ENCODE measurements around the gene CLDN24. TPM values are rescaled to one million over a fixed set of nuclear protein-coding genes. Genes with fewer than 3 reads are reported as not detected.
"Not testable (repeated sequence)": the region's sequence is repeated elsewhere in the genome, so short reads cannot be mapped to it uniquely, and the experiment has no call there.

The CLDN24 gene
- total and polyA plus RNA-seq, 2 donors (not counting 1 experiment from before 2014, with no cell fraction given): not detected

- peak in 1 of 2 donors; percentile 23 for DNase-seq (ENCODE audit: low read depth in 2 of 2)
- no peak overlapping the region for H3K9ac ChIP-seq (ENCODE audit: insufficient read depth, low read length)
- H3K4me3 ChIP-seq (replicated peaks in 1 of 4; ENCODE audit: control extremely low read depth in 1 of 4, insufficient read depth in 1 of 4, low read depth in 3 of 4, low read length in 4 of 4): no peak overlapping the region
- peaks cover 2% of the 10 kb centered on the region for H3K4me1 ChIP-seq (ENCODE audit: control insufficient read depth, extremely low read depth, insufficient read depth, low read length)
- H3K27ac ChIP-seq (ENCODE audit: insufficient read depth, low read length): no peak overlapping the region
- no peak overlapping the region for H2AFZ ChIP-seq (ENCODE audit: low read length)
- H3K79me2 ChIP-seq (ENCODE audit: control insufficient read depth, insufficient read depth, low read length): no peaks in the 10 kb centered on the region
- H3K36me3 ChIP-seq (ENCODE audit: control insufficient read depth, insufficient read depth, low read length): no peaks in the 10 kb centered on the region
- H3K9me3 ChIP-seq (ENCODE audit: control insufficient read depth, insufficient read depth, low read depth, low read length): no peaks in the 10 kb centered on the region
- TF ChIP-seq CTCF (conservative IDR thresholded peaks at IDR 0.05 in 1 of 2, IDR thresholded peaks at IDR 0.05 in 1 of 2; ENCODE audit: low read depth in 1 of 2, low read length in 2 of 2) (no peak), EZH2 (IDR thresholded peaks at IDR 0.05; ENCODE audit: low read length, missing control alignments) (no peak)
- H4K20me1 ChIP-seq (ENCODE audit: control insufficient read depth, extremely low read depth, insufficient read depth, low read length): no peaks in the 10 kb centered on the region
- H3K4me2 ChIP-seq (ENCODE audit: extremely low read depth, insufficient read depth, low read length): no peak overlapping the region
- no peaks in the 10 kb centered on the region for H3K27me3 ChIP-seq (ENCODE audit: control insufficient read depth, insufficient read depth, low read length)
Observed at GRCh38 chr4:183326853-183327252, 4.6 kb upstream of the CLDN24 start.

DNA sequence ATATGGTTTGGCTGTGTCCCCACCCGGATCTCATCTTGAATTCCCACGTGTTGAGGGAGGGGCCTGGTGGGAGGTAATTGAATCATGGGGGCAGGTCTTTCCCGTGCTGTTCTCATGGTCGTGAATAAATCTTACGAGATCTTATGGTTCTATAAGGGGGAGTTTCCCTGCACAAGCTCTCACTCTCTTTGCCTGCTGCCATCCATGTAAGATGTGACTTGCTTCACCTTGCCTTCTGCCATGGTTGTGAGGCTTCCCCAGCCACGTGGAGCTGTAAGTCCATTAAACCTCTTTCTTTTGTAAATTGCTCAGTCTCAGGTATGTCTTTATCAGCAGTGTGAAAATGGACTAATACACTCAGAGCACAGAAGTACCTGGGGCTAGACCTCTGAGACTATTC is 4.2 kb upstream of the CLDN24 start:
- not testable (repeated sequence) for H3K4me2 ChIP-seq (ENCODE audit: extremely low read depth, insufficient read depth, low read length); H3K36me3 ChIP-seq (ENCODE audit: control insufficient read depth, insufficient read depth, low read length); H4K20me1 ChIP-seq (ENCODE audit: control insufficient read depth, extremely low read depth, insufficient read depth, low read length); DNase-seq (ENCODE audit: low read depth in 2 of 2); H3K79me2 ChIP-seq (ENCODE audit: control insufficient read depth, insufficient read depth, low read length); H2AFZ ChIP-seq (ENCODE audit: low read length); H3K27ac ChIP-seq (ENCODE audit: insufficient read depth, low read length); H3K4me3 ChIP-seq (replicated peaks in 1 of 4; ENCODE audit: control extremely low read depth in 1 of 4, insufficient read depth in 1 of 4, low read depth in 3 of 4, low read length in 4 of 4); H3K27me3 ChIP-seq (ENCODE audit: control insufficient read depth, insufficient read depth, low read length); H3K4me1 ChIP-seq (ENCODE audit: control insufficient read depth, extremely low read depth, insufficient read depth, low read length); H3K9ac ChIP-seq (ENCODE audit: insufficient read depth, low read length); H3K9me3 ChIP-seq (ENCODE audit: control insufficient read depth, insufficient read depth, low read depth, low read length)

DNA sequence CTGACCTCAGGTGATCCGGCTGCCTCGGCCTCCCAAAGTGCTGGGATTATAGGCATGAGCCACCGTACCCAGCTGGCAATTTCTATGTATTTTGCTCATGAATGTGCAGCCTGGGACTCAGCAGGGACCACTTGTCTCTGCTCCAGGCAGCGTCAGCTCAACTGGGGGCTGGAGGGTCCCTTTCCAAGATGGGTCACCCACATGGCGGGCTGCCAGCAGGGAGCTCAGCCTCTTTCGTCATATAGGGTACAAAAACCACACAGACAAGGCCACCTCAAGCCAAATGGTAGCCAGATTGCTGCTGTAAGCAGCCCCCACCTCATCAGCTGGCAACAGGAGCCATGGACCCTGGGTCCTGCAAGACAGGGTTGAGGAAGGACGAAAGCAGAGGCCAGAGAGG is 2.4 kb upstream of the CLDN24 start:
- Histone ChIP-seq H3K4me2 (ENCODE audit: extremely low read depth, insufficient read depth, low read length) (no peak overlapping the region), H2AFZ (ENCODE audit: low read length) (no peak overlapping the region), H4K20me1 (ENCODE audit: control insufficient read depth, extremely low read depth, insufficient read depth, low read length) (no peaks in the 10 kb centered on the region), H3K27me3 (ENCODE audit: control insufficient read depth, insufficient read depth, low read length) (no peaks in the 10 kb centered on the region), H3K4me1 (ENCODE audit: control insufficient read depth, extremely low read depth, insufficient read depth, low read length) (peaks cover 2% of the 10 kb centered on the region), H3K79me2 (ENCODE audit: control insufficient read depth, insufficient read depth, low read length) (no peaks in the 10 kb centered on the region), H3K27ac (ENCODE audit: insufficient read depth, low read length) (no peak overlapping the region), H3K9ac (ENCODE audit: insufficient read depth, low read length) (no peak overlapping the region), H3K9me3 (ENCODE audit: control insufficient read depth, insufficient read depth, low read depth, low read length) (no peaks in the 10 kb centered on the region), H3K4me3 (replicated peaks in 1 of 4; ENCODE audit: control extremely low read depth in 1 of 4, insufficient read depth in 1 of 4, low read depth in 3 of 4, low read length in 4 of 4) (no peak overlapping the region), H3K36me3 (ENCODE audit: control insufficient read depth, insufficient read depth, low read length) (no peaks in the 10 kb centered on the region)
- no peak for DNase-seq (ENCODE audit: low read depth in 2 of 2)
- TF ChIP-seq CTCF (conservative IDR thresholded peaks at IDR 0.05 in 1 of 2, IDR thresholded peaks at IDR 0.05 in 1 of 2; ENCODE audit: low read depth in 1 of 2, low read length in 2 of 2) (no peak), EZH2 (IDR thresholded peaks at IDR 0.05; ENCODE audit: low read length, missing control alignments) (no peak)

- not testable (repeated sequence) for H3K9ac ChIP-seq (ENCODE audit: insufficient read depth, low read length); H3K4me2 ChIP-seq (ENCODE audit: extremely low read depth, insufficient read depth, low read length); DNase-seq (ENCODE audit: low read depth in 2 of 2); H3K79me2 ChIP-seq (ENCODE audit: control insufficient read depth, insufficient read depth, low read length); H4K20me1 ChIP-seq (ENCODE audit: control insufficient read depth, extremely low read depth, insufficient read depth, low read length); H3K27ac ChIP-seq (ENCODE audit: insufficient read depth, low read length); H3K27me3 ChIP-seq (ENCODE audit: control insufficient read depth, insufficient read depth, low read length); H2AFZ ChIP-seq (ENCODE audit: low read length); H3K4me1 ChIP-seq (ENCODE audit: control insufficient read depth, extremely low read depth, insufficient read depth, low read length); H3K4me3 ChIP-seq (replicated peaks in 1 of 4; ENCODE audit: control extremely low read depth in 1 of 4, insufficient read depth in 1 of 4, low read depth in 3 of 4, low read length in 4 of 4); H3K9me3 ChIP-seq (ENCODE audit: control insufficient read depth, insufficient read depth, low read depth, low read length); H3K36me3 ChIP-seq (ENCODE audit: control insufficient read depth, insufficient read depth, low read length)
Observed at GRCh38 chr4:183324056-183324455, 1.8 kb upstream of the CLDN24 start.
